Measurements from ENCODE around the gene RNASEH2B.
A peak's percentile ranks its signal among the peaks of the same experiment; 100 is the strongest.

RNASEH2B gene

DNA sequence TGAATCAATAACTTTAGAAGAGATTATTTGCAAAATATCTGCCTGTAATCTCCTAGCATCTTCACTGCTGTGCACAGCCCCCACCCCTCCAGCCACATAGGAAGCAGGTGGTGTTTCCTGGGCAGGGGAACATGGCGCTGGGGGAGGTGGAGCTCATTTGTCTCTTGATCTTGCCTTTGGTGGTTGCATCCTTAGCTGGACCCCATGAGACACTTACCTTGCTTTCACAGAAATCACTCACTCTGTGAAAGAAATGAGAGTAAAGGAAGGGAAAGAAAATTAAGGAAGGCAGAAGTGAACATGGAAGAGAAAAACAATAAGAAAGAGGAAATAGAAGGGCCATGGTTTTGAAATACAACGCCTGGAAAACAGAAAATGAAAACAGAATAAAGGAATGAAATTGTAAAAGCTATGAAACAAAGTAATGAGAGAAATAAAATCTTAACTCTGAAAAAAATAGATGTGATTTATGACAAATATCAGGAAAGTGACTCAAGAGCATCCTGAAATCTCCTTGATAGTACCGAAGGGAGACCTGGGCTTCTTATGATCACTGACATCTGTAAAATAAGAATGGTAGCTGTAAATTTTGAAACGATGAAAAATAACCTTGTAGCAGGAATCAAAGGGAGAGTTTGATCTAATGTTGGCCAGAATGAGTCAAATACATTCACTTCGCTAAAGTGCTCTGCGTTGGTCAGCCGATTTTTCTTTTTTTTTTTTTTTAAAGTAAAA is 17.2 kb upstream of the RNASEH2B start:
- H3K4me1 ChIP-seq (ENCODE audit: insufficient read depth, low read length), result peaks cover 28% of the 10 kb centered on the region
- H3K9me3 ChIP-seq (ENCODE audit: control insufficient read depth, insufficient read depth, low read length), result peaks cover 3% of the 10 kb centered on the region; the same call in 1 of the 2 replicates
- H3K36me3 ChIP-seq (ENCODE audit: insufficient read depth, low read length), result no peaks in the 10 kb centered on the region
- H3K9ac ChIP-seq (ENCODE audit: low read depth, low read length), result no peak overlapping the region

DNA sequence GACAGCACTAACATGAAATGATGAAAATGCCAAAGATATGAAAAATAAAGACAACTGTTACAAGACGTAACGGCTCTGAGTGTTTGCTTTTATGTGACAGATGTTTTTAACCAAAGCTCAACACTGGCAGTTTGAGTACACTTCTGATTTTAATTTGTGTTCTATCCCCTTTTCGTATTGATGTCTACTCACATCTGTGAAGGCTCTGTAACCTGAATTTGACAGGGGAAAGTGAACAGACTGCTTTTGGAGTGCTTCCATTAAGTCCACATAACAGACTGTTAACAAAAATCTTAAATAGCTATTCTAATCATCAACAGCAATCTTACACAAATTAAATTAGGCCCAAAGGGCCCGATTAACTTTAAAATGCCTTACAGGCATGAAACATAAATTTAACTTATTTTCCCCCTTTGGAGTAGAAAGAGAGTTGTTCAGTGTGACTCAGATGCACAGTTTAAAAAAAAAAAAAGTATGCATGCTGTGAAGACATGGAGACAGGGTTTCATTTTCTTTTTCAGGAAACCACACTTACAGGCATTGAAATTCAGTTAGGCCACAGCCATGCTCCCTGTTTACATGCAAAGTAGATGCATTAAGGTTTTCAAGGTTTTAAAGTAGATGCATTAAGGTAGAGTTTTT is 16.3 kb upstream of the RNASEH2B start:
- Histone ChIP-seq H3K36me3 (ENCODE audit: insufficient read depth, low read length) (no peaks in the 10 kb centered on the region), H3K9me3 (ENCODE audit: control insufficient read depth, insufficient read depth, low read length) (peaks cover 3% of the 10 kb centered on the region; the same call in 1 of the 2 replicates), H3K9ac (ENCODE audit: low read depth, low read length) (no peak overlapping the region), H3K4me1 (ENCODE audit: insufficient read depth, low read length) (peaks cover 28% of the 10 kb centered on the region)

DNA sequence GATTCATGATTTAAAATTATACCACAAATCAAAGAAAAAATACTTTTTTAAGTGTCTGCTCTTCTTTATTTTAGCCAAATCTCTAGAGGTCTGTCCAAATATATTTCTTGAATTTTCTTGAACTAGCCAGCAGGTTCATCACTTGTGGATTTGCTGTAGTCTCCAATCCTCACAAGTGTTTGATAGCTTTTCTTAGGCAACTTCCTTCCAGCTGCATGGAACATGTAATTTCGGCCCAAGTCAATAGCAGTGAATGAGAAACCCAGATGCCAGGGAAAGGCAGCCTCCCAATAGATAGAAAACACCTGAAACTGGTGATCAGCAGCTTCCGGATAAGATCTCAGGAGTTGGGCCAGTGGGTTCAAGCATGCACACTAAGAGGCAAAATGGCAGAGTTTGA is 15.6 kb upstream of the RNASEH2B start:
- Histone ChIP-seq H3K36me3 (ENCODE audit: insufficient read depth, low read length) (no peaks in the 10 kb centered on the region), H3K4me1 (ENCODE audit: insufficient read depth, low read length) (peaks cover 28% of the 10 kb centered on the region), H3K9ac (ENCODE audit: low read depth, low read length) (no peak overlapping the region), H3K9me3 (ENCODE audit: control insufficient read depth, insufficient read depth, low read length) (peaks cover 3% of the 10 kb centered on the region; the same call in 1 of the 2 replicates)

DNA sequence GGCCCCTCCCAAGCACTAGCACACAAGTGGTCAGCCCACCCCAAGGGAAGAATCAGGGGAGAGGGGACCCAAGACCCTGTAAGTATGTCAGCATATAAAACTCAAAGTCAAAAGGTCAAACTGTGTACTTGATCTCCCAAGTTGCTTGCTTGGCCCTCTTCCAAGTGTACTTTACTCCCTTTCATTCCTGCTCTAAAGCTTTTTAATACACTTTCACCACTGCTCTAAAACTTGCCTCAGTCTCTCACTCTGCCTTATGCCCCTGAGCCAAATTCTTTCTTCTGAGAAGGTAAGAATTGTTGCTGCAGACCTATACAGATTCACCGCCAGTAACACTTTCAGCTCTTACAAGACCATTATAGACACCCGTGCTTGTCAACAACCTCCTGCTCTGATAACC is 15.1 kb upstream of the RNASEH2B start:
- H3K9me3 ChIP-seq (ENCODE audit: control insufficient read depth, insufficient read depth, low read length), result peaks cover 3% of the 10 kb centered on the region; the same call in 1 of the 2 replicates
- H3K4me1 ChIP-seq (ENCODE audit: insufficient read depth, low read length), result peaks cover 28% of the 10 kb centered on the region
- no peaks in the 10 kb centered on the region for H3K36me3 ChIP-seq (ENCODE audit: insufficient read depth, low read length)
- H3K9ac ChIP-seq (ENCODE audit: low read depth, low read length), result no peak overlapping the region

DNA sequence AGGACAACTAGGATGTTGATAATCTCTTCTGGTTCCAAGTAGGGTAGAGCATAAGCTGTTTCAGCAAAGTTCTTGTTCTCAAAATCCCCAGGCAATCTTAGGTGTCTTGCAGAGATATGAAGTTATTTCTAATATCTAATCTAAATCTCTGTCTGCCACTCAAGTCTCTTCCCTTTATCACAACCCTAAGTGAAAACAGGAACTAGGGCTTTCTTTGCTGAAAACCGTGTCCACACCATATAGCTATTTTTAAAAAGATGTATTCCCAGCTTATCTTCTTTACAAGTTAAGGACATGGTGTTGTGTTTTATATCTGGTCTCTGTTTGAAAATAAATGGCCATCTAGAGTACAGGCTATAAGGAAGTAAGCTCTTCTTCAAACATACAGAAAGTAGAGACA is 11.3 kb upstream of the RNASEH2B start:
- no peaks in the 10 kb centered on the region for H3K36me3 ChIP-seq (ENCODE audit: insufficient read depth, low read length)
- H3K9ac ChIP-seq (ENCODE audit: low read depth, low read length), result no peak overlapping the region
- H3K9me3 ChIP-seq (ENCODE audit: control insufficient read depth, insufficient read depth, low read length), result no peaks in the 10 kb centered on the region
- H3K4me1 ChIP-seq (ENCODE audit: insufficient read depth, low read length), result peaks cover 13% of the 10 kb centered on the region

DNA sequence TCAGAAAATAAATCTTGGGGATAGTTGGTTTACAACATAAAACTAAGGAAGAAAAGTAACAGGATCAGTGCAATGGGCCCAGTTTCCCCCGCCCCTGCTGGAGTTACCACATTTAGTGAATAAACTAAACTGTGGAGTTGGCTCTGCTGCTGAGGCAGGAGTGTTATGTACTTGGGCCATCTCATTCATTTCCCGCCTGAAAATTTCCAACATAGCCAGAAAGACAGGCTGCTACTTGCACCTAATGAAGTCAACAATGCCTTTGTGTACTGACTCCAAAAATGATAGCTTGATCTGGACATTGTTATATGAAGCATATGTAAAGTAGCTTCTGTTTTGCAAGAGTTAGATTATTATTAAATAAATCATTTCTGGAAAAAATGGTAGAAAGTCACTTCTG is 7.9 kb upstream of the RNASEH2B start:
- no peaks in the 10 kb centered on the region for H3K4me1 ChIP-seq (ENCODE audit: insufficient read depth, low read length)
- no peaks in the 10 kb centered on the region for H3K9me3 ChIP-seq (ENCODE audit: control insufficient read depth, insufficient read depth, low read length)
- H3K36me3 ChIP-seq (ENCODE audit: insufficient read depth, low read length), result no peaks in the 10 kb centered on the region
- H3K9ac ChIP-seq (ENCODE audit: low read depth, low read length), result no peak overlapping the region

DNA sequence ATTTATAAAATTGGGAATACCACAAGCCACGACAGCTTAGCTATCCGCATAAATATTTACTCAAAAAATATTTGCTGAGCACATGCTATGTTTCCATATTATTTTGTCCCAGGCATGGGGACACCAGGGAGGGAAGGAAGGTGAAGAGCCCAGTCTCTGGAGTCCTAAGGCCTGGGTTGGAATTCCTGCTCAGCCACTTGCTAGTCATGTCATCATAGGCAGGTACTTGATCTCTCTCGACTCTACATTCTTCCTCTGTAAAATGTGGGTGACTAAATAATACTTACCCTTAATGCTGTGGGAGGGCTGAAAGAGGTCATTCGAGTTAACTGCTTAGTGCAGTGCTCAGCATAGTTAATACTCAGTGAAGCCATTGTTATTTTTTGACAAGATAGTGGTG is 4.3 kb upstream of the RNASEH2B start:
- no peak overlapping the region for H3K9ac ChIP-seq (ENCODE audit: low read depth, low read length)
- H3K9me3 ChIP-seq (ENCODE audit: control insufficient read depth, insufficient read depth, low read length), result no peaks in the 10 kb centered on the region
- no peaks in the 10 kb centered on the region for H3K36me3 ChIP-seq (ENCODE audit: insufficient read depth, low read length)
- H3K4me1 ChIP-seq (ENCODE audit: insufficient read depth, low read length), result no peaks in the 10 kb centered on the region

DNA sequence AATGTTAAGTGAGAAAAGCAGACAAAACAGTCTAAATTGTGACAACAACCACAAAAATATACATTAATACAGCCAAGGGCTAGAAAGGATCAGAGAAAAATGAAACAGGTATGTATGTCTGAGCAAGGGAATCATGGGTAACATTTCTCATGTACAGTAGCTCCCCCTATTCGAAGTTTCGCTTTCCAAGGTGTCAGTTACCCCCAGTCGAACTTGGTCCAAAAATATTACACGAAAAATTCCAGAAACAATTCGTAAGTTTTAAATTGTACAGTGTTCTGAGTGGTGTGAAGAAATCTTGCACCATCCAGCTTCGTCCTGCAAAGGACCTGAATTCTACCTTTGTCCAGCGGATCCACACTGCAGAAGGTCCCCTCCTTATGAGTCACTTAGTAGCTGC is 1.8 kb upstream of the RNASEH2B start:
- Histone ChIP-seq H3K36me3 (ENCODE audit: insufficient read depth, low read length) (no peaks in the 10 kb centered on the region), H3K9me3 (ENCODE audit: control insufficient read depth, insufficient read depth, low read length) (no peaks in the 10 kb centered on the region), H3K9ac (ENCODE audit: low read depth, low read length) (no peak overlapping the region), H3K4me1 (ENCODE audit: insufficient read depth, low read length) (peaks cover 12% of the 10 kb centered on the region)

DNA sequence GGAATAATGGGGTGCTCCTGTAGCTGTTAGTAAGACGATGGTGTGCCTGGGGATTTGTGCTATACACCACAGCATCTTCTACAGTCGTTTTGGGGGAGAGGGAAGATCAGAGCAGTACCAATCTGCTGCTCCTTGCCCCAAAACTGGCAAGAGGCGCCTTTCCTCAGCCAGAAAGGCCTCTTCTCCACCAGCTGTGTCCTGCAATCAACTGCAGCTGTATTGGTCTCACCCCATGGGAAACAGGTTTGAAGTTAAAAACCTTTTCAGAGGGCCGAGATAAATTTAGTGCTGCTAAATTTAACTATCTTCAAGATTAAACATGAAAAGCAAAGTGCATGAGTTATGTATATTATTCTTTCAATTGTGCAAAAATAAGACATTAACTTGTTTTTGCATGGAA is 1.2 kb upstream of the RNASEH2B start:
- H3K9ac ChIP-seq (ENCODE audit: low read depth, low read length), result no peak overlapping the region
- no peaks in the 10 kb centered on the region for H3K9me3 ChIP-seq (ENCODE audit: control insufficient read depth, insufficient read depth, low read length)
- no peaks in the 10 kb centered on the region for H3K36me3 ChIP-seq (ENCODE audit: insufficient read depth, low read length)
- H3K4me1 ChIP-seq (ENCODE audit: insufficient read depth, low read length), result peaks cover 12% of the 10 kb centered on the region

DNA sequence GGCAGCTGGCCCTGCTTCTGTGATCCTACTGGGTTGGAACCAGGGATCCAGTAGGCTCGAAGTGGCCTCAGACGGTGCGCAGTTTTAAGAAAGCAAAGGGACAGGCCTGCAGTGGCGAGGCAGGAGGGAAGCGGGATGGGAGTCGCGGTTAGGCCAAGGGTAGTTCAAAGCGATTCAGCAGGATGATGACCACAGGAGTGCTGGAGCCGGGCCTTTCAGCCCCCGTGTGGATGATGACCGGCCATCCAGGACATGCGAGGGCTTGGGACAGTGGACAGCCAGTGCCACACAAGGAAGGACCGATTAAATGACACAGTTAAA is 854 bp downstream of the RNASEH2B start:
- peak overlapping the region; percentile 88 for H3K9ac ChIP-seq (ENCODE audit: low read depth, low read length)
- peaks cover 14% of the 10 kb centered on the region for H3K4me1 ChIP-seq (ENCODE audit: insufficient read depth, low read length)
- no peaks in the 10 kb centered on the region for H3K9me3 ChIP-seq (ENCODE audit: control insufficient read depth, insufficient read depth, low read length)
- H3K36me3 ChIP-seq (ENCODE audit: insufficient read depth, low read length), result no peaks in the 10 kb centered on the region

DNA sequence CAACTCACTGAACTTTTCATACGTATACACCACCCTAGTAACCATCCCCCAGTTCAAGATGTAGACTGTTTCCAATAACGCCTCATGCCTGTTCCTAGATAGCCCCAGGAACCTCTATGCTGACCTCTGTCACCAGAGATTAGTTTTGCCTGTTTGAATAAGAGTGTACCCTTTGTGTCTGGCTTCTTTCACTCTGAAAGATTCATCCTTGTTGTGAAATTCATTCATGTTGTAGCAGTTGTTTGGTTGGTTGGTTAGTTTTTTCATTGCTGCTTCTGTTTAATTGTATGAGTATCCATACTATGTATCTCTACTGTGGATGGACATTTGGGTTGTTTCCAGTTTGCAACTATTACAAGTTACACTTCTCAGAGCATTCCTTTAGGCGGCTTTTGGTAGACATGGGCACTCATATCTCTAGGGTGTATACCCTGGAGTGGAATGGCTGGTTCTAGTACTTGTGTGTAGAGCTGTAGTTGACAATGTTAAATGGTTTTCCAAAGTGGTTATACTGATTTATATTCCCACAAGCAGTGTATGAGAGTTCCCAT is 1.6 kb downstream of the RNASEH2B start:
- Histone ChIP-seq H3K9ac (ENCODE audit: low read depth, low read length) (peak overlapping the region; percentile 88), H3K9me3 (ENCODE audit: control insufficient read depth, insufficient read depth, low read length) (no peaks in the 10 kb centered on the region), H3K36me3 (ENCODE audit: insufficient read depth, low read length) (no peaks in the 10 kb centered on the region), H3K4me1 (ENCODE audit: insufficient read depth, low read length) (peaks cover 14% of the 10 kb centered on the region)

DNA sequence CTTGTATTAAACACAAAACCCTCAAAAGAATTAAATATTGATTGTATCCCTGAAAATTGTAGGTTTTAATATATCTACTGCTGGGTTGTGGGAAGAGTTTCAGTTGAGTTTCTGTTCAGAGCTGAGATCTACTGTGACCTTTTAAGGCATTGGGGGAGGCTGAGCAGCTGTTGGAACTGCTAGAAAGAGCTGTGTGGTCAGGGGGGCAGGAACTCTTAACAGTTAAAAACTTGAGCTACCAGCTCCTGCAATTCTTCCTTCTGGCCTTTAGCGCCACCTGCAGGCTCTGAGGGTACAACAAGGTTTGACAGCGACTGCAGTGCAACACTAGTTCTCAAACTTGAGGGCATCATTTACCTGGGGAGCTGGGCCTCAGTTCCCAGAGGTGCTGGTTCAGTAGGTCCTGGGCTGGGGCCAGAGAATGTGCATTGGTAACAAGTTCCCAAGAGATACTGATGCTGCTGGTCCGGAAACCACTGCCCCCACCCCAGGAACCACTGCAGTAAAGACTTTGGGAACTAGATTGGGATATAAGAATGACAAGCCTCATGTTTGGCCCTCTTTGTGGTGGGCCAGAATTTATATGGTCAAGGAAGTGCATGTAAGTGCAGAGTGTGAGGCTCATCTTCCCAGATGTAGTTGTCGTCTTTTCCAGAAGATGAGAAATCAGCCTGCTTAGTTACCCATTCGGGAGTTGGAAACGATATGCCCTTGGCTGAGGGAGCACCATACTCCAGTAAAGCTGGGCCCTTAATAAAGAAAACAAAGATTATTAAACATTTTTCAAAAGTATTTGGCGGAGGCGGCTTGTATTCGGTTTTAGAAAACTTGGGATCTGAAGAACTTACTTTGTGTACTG is 2.6 kb downstream of the RNASEH2B start:
- peaks cover 22% of the 10 kb centered on the region for H3K4me1 ChIP-seq (ENCODE audit: insufficient read depth, low read length)
- H3K9ac ChIP-seq (ENCODE audit: low read depth, low read length), result no peak overlapping the region
- H3K36me3 ChIP-seq (ENCODE audit: insufficient read depth, low read length), result no peaks in the 10 kb centered on the region
- no peaks in the 10 kb centered on the region for H3K9me3 ChIP-seq (ENCODE audit: control insufficient read depth, insufficient read depth, low read length)

DNA sequence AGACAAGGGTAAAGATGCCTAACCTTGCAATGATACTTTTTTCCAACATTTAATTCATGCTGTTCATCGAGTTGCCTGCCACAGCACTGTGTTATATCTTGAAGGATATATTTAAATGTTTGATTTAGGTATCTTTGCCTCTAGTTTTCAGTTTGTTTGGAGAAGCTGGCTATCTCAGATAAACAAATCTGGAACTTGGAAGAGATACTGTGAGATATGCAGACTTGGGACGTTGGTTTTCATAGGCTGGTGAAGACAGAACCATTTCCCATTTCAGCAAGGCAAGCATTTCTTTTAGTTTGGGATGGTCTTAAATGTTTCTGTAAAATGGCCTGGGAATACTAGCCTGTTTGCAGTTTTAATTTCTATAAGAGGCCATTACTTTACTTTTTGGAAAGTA is 3.3 kb downstream of the RNASEH2B start:
- H3K9me3 ChIP-seq (ENCODE audit: control insufficient read depth, insufficient read depth, low read length), result no peaks in the 10 kb centered on the region
- peaks cover 22% of the 10 kb centered on the region for H3K4me1 ChIP-seq (ENCODE audit: insufficient read depth, low read length)

DNA sequence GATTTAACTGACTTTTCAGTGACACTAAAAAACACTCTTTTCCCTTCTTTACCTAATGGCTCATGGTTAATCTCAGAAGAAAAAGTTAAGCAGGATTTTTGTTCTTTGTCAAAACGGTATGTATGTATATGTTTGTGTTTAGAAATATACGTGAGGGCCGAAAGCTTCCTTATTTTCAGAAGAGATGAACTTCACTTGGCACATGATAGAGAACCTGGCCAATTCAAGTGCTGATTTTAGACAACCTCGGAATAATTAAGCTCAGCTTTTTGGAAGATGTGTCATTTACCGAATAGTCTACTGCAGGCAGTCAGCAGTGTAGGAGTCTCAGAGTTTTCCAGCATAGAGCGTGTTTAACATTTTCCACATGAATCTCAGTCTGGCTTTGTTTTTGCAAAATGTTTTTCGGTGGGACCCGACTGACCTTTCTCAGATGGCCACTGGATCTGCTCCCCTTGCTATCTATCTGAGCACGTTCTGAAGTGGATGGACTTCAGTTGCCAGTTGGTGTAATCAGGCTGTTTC is 4.6 kb downstream of the RNASEH2B start:
- Histone ChIP-seq H3K36me3 (ENCODE audit: insufficient read depth, low read length) (no peaks in the 10 kb centered on the region), H3K4me1 (ENCODE audit: insufficient read depth, low read length) (peaks cover 22% of the 10 kb centered on the region), H3K9ac (ENCODE audit: low read depth, low read length) (no peak overlapping the region), H3K9me3 (ENCODE audit: control insufficient read depth, insufficient read depth, low read length) (no peaks in the 10 kb centered on the region)

More for the DNA sequence above, 3.3 kb downstream of the RNASEH2B start:
- H3K36me3 ChIP-seq (ENCODE audit: insufficient read depth, low read length), result no peaks in the 10 kb centered on the region
- H3K9ac ChIP-seq (ENCODE audit: low read depth, low read length), result no peak overlapping the region
